Activated naive CD4-positive, alpha-beta T cell treated with anti-CD3 and anti-CD28 coated beads, Interleukin-2, amount 50 U/mL, for 16 hours (primary cell): ENCODE measurements around the gene DUSP1.

Experiments used
- DNase-seq: peaks from one replicate; pipeline ENCODE4 v3.0.0-alpha.2; 2020

Gene DUSP1

DNA sequence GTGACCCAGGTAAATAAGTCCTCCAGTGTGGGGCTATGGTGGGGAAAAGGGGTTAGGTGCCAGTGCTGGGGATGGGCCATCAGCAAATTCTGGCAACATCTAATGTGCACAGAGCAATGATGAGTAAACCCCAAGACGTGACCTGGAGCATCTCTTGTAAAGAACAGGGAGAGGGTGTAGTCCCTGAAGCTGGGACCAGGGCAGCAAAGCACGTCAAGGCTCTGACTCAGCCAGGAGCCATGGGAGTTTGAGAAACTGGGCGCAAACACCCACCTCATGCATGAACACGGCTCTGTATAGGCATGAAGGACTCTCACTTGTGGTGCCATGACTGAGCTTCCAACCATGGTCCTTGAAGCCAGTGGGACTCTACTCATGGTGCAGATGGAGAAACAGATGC, 51.8 kb downstream of the DUSP1 start:
- DNase-seq, result no peak

DNA sequence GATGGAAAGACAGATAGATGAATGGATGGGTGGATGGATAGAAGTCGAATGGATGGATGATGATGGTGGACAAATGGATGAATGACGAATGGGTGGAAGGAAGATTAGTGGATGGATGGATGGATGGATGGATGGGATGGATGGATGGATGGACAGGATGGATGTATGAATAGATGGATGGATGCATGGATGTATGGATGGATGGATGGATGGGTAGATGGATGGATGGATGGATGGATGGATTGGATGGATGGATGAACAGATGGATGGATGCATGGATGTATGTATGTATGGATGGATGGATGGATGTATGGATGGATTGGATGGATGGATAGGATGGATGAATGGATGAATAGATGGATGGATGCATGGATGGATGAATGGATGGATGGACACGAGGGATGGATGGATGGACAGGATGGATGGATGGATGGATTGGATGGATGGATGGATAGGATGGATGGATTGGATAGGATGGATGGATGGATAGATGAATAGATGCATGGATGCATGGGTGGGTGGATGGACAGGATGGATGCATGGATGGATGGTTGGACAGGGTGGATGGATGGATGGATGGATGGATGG, 52.4 kb downstream of the DUSP1 start:
- no peak for DNase-seq
